HG03175 (cell line): ENCODE data around the gene NDUFA7.
"Not testable (repeated sequence)": the region's sequence is repeated elsewhere in the genome, so short reads cannot be mapped to it uniquely, and the experiment has no call there.

ENCODE experiments used
- ATAC-seq: cut with Tn5 transposase; IDR thresholded peaks from one replicate; pipeline ENCODE4 v1.9.1; 2021; ENCODE audit warnings: mild to moderate bottlenecking, moderate library complexity; ENCODE audit not compliant: unreplicated experiment

Gene NDUFA7

DNA sequence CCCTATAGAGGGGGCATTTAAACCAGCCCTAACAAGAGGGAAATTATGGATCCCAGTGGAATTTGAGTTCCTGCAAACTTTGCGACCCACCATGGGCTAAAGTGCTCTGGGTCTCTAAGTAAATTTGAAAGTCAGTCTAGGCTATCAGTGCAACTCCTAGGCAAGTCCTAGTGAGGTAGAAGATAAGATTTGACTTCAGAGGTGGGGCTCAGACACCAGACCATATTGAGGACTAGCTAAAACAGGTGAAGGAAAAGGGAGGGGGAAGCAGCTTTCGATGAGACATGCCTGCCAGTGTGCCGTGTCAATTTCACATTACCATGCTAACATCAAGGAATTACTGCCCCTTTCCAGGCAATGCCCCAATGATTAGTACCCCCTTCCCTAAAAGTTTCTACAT is 51.5 kb downstream of the NDUFA7 start:
- no peak for ATAC-seq

DNA sequence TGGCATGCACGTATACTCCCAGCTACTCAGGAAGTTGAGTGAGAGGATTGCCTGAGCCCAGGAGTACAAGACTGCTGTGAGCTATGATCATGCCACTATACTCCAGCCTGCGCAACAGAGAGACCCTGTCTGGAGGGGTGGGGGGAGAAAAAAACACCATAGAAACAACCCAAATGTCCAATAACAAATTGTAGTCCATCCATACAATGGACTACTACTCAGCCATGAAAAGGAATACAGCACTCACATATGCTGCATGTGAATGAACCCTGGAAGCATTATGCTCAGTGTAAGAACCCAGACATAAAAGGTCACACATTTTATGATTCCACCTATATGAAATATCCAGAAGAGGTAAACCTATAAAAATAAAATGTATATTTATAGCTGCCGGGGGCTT is 55.3 kb downstream of the NDUFA7 start:
- ATAC-seq, result no peak

DNA sequence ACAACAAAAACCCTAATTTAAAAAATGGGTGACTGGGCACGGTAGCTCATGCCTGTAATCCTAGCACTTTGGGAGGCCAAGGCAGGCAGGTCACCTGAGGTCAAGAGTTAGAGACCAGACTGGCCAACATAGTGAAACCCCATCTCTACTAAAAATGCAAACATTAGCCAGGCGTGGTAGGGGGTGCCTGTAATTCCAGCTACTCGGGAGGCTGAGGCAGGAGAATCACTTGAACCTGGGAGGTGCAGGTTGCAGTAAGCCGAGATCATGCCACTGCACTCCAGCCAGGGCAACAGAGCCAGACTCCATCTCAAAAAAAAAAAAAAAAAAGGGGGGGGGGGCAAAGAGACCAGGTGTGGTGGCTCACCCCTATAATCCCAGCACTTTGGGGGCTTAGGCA is 56.9 kb downstream of the NDUFA7 start:
- not testable (repeated sequence) for ATAC-seq

DNA sequence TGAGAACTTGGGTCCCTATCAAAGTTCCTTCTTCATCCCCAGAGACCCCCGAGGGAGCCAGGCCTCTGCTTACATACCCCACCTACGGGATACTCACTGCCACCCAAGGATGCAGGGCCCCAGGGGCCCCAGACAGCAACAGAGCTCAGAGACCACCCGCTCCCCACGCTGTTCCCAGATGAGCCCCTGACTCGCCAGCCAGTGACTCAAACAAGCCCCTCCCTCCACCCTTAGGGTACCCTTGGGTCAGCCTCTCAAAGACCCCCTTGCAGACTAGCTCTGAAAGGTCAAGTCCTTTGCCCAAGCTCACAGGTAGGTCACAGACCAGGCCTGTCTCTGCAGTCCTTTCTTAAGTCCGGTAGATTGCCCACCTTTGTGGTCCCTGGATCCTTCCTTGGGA is 58.7 kb downstream of the NDUFA7 start:
- ATAC-seq, result no peak

DNA sequence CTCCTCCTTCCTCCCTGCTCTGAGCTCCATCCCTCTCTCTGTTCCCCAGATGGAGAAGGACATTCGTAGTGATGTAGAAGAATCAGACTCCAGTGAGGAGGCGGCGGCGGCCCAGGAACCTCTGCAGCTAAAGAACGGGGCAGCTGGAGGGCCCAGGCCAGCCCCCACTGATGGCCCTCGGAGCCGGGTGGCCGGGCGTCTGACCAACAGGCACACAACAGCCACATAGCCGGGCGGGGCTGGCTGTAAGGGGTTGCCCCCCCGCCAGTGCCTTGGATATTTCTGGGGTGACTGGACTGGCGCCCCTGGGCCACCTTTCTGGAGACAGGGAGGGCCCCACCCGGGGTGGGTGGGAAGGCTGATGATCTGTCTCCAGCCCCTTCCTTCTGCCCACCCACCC is 59.3 kb downstream of the NDUFA7 start:
- ATAC-seq, result no peak

DNA sequence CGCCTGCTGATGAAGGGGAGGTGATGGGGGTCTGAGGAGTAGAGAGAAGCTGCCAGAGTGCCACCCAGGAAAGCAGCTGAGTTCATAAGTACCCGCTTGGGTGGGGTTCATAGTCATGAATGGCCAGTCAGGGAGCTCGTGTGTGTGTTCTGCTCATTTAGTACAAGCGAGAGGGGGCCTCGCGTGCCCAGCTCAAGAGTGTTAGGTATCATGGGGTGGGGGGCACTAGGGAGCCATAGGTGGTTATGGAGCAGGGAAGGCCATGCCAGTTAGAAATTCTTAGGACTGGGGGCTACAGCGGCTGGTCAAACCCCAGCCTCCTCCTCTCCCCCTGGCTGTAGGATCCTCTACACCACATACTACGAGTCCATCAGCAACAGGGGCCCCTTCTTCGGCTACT is 59.8 kb downstream of the NDUFA7 start:
- ATAC-seq, result no peak
